Erythroblast (primary cell): Measurements from ENCODE around the gene RBBP7.

Experiments
- GATA1 ChIP-seq: IDR thresholded peaks from 2 replicates; pipeline ENCODE4 v1.6.1; 2011; ENCODE audit warnings: low read depth, mild to moderate bottlenecking, control low read depth, low read length, moderate library complexity
- POLR2A ChIP-seq: IDR thresholded peaks from 2 replicates; pipeline ENCODE4 v1.6.1; 2011; ENCODE audit warnings: mild to moderate bottlenecking, low read length

GRCh38 chrX:16838202-16839066 lies 31.7 kb downstream of the RBBP7 start:
- no peak for TF ChIP-seq POLR2A
- no peak for TF ChIP-seq GATA1
